Activated gamma-delta T cell (primary cell): Measurements from ENCODE around the gene CDADC1.

Experiments used
- DNase-seq: peaks from one replicate; lab custom pipeline; 2025; lab: John Stamatoyannopoulos, UW

The CDADC1 gene

GRCh38 chr13:49295244-49295643 is 47.5 kb downstream of the CDADC1 start:
- no peak for DNase-seq

DNA sequence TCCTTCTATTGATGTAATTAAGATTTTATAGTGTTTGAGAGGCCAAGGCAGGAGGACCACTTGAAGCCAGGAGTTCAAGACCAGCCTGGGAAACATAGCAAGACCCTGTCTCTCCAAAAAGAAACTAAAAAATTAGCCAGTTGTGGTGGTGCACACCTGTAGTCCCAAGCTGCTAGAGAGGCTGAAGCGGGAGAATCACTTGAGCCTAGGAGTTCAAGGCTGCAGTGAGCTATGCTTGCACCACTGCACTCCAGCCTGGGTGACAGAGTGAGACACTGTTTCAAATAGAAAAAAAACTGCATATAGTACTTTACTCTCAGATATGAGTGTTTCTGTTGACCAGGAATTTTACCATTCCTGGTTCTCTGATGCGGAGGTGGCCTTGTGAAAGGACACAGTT is 48.9 kb downstream of the CDADC1 start:
- DNase-seq, result no peak

DNA sequence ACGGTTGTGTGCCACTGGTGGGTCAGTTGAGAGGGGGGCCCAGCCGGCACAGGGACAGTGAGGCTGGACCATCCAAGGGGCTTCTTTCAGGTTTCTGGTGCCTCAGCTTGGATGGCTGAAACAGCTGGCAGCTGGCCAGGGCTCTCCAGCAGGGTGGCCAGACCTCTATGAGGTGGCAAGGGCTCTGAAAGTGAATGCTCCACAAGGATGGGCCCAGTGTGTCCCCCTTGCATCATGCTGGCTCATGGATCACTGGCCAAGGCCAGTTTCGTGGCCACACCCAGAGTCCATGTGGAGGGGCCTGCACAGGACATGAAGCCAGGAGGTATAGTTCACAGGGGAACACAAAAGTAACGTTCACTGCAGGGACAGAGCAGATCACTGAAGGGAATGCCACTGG is 49.6 kb downstream of the CDADC1 start:
- no peak for DNase-seq

DNA sequence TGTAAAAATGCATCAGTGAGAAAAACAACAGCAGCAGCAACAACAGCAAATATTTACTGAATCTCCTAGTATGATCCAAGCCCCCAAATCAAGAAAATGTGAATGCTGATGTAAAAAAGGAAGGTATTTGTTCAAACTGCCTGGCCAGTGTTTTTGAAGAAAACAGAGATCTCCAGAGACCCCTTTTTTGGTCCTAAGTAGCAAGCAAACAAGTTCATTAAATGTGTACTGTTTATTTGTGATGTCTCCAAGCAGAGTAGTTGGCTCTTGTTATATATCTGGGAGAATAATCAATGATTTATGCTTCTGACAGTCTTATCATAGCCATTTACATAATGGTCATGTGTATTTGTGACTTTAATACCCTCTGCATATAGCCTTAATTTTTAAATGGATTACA is 50.7 kb downstream of the CDADC1 start:
- no peak for DNase-seq

DNA sequence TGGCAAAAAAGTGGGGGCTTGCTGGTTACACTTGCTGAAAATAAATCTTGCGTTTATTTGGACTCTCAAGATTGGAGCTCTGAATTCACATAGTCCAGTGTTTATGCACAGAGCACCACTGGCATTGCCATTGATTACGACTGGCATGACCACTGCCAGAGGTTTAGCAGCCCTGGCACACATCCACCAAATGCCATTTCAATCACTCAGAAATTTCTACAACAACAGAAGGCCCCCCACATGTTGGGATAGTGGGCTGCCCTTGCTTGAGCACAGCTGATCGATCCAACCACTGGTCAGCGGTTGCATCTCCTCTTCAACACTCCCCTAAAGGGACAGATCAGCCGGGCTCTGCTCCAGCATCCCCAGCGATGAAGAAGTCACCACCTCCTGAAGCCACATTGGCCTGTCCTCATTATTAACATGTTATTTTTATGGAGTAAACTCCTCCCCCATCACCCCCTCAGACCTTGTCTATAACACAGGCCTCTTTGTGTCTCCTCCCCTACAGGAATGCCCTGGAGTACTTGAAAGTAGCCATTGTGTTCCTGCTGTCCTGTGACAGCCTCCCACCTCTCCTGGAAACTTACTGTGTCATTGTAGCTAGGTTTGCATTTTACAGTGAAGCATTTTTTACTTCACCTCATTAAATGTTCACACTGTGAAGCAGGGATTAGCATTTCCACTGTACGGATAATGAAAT is 51.3 kb downstream of the CDADC1 start:
- DNase-seq, result no peak

DNA sequence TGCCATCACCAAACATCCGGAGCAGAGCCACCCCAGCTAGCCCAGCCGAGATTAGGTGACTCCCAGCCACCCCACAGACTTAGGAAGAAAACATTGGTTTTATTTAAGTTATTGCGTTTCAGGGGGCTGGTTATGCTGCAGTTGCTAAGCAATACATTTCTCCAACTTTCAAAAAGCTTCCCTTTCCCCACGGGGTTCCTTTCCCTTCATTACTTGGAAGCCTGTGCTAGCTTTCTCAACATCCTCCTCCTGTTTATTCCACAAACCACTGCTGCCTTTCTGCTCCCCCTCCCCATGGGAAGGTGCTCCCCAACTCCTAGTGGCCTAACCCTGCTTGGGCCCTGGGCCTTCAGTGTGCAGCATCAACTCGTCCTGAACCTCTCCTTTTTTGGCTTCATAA is 52.6 kb downstream of the CDADC1 start:
- no peak for DNase-seq

DNA sequence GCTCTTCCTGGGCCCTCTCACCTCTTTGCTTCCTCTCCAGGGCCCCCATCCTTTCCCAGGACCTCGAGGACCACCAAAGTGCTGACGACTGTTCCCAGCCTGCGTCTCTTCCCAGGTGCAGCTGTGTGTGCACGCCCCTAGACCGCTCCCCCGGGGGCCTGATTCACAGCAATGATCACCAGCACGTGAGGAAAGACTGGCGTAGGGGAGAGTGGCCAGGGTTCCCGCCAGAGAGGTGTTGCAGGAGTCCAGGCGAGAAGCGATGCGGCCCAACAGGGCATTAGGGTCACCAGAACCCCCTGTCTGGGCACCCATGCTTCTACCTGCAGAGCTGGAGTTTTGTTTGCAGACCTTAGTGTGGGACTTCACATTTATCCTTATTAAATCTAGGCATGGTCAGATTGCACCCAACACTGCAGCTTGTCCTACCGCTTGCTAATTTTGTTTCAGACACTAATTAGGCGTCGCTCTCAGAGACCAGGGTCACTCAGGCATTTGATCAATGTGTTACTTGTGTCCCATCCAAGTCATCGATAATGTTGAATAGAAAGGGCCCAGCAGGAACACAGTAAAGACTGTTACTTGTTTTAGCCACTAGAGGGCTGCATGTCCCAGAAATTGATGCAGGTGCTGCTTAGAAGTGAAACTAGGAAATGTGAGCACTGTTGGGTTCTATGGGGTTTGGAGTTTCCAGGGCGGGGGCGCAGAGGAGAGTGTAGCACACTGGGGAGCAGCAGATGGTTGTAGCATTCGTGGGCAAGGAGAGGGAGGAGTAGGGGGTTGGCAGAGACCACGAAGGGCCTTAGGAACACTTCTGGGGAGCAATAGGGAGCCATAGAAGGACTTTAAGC is 53.2 kb downstream of the CDADC1 start:
- DNase-seq, result no peak

DNA sequence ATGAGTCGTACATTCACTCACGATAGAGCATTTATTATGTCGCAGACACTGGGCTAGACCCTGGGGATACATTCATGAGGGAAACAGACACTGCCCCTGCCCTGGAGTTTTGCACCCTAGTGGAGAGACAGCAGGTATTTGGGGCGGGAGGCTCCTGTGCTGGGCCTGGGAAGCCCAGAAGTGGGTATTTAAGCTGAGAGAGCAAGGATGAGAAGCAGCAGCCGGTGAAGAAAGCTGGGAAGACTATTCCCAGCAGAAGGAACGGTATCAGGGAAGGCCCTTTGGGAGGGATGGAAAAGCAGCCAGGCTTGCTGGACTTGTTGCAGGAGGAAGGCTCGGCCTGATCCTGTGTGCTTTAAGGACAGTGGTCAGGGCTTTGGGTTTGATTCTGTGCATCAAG is 54.5 kb downstream of the CDADC1 start:
- DNase-seq, result no peak

DNA sequence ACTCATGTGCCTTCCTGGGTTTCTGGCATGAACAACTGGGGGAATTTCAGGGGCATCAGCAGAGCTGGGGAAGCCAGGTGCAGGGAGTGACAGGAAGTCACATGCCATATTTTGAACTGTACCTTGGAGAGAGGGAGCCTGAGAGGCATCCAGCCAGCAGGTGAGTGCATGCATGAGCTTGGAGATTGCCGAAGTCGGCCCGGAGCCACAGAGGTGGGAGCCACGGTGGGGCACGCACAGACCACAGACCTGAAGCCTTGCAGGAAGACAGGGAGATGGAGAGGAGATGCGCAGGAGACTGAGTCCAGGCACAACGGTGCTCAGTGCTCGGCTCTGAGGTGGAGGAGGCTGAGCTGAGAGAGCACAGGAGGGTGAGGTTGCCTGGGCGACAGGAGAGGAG is 55.1 kb downstream of the CDADC1 start:
- DNase-seq, result no peak

GRCh38 chr13:49303533-49304252 is 56.0 kb downstream of the CDADC1 start:
- DNase-seq, result no peak

DNA sequence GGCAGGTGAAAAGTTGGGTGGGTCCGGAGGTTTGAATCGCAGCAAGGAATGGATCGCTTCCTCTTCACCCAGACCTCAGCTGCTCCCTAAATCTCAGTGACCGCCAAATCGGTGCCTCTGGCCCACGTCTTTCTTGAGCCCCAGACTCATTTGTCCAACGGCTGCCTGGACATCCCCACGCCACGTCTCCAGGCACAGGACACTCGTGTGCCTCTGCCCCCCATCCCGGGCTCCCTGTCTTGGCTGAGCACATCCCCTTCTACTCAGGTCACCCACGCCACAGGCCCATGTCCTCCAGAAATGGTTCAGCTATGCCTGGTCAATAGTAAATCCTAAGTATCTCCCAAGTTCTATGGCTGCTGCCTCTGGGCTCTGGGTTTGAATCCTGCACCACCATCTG is 56.6 kb downstream of the CDADC1 start:
- DNase-seq, result no peak

- no peak for DNase-seq
Observed at GRCh38 chr13:49304763-49305700, 57.3 kb downstream of the CDADC1 start.

DNA sequence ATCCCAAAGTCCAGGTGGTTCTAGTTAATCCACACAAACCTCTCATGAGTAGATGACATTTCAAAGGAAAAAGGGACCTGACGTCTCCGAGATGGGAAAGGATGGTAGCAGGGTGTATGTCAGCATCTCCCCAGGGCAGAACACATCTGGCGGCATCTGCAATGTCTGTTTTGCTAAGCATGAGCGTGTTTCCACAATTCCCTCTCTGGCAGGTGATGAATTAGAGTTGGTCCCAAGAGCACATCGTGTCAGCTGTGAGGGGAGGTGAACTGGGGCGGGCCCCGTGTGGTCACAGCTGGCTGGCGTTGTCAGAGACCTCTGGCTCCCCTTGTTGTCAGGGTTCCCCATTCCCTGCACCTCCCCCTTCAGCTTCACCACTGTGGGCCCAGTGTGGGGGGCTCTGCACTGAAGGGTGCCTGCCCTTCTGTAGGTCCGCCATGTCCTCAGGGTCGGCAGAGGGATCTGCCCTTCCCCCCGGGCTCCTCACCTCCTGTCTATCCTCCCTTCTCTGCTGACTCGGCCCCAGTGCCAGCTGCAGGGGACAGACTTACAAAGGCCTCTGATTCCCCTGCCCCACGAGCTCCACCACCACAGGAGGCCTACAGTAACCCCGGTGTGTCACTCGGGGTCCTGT is 58.2 kb downstream of the CDADC1 start:
- no peak for DNase-seq

- no peak for DNase-seq
Observed at GRCh38 chr13:49307365-49307764, 59.6 kb downstream of the CDADC1 start.

DNA sequence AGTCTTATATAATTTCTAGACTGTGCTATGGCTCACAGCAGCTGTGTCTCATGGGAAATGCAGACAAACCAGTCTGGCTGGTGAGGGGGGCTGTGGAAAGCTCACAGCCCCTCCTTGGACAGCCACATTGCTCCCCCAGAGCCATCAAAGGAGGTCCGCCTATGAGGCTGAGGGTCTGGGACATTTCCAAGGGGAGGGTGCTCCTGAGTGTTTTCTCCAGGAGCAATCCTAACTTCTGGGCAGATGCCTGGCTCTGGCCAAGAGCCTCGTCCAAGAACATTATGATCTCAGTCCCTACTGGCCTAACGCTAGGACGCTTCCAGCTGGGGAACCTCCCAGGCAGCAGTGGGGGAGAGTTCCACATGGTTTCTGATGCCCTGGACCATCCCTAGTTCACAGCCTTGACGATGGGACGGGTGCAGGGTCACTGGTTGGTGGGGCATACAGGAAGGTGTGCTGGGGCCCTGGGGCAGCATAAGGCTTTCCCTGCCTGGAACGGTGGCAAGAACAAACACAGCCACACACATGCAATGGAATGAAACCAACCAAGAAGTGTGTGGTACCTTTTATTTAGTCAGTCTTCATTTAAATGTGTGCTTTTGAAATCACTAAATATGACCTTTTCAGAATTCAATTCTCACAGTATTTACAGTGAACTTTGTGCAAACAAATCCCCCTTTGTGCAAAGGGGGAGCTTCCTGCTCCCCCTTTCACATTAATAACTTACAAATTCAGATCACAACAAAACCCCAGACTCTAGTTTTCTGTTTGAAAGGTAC is 60.6 kb downstream of the CDADC1 start:
- no peak for DNase-seq

- no peak for DNase-seq
Observed at GRCh38 chr13:49308921-49309408, 61.2 kb downstream of the CDADC1 start.

DNA sequence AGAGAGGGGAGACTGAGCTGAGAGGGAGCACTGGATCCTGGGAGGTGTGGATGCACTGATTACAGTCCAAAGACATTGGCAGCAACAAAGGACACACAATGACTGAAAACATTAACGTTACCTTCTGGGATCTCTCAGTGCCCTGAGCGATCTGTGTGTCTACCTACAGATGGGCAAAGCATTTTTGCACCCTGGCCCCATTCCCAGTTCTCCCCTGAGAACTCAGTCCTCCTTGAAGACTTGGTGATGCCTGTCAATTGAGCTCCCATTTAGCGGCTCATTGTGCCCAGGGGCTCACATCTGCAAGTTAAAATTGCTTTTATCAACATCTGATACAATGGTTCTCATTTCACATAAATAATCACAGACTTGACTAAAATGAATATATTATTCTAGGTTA is 62.5 kb downstream of the CDADC1 start:
- DNase-seq, result no peak

GRCh38 chr13:49311816-49312215 is 64.1 kb downstream of the CDADC1 start:
- DNase-seq, result no peak

DNA sequence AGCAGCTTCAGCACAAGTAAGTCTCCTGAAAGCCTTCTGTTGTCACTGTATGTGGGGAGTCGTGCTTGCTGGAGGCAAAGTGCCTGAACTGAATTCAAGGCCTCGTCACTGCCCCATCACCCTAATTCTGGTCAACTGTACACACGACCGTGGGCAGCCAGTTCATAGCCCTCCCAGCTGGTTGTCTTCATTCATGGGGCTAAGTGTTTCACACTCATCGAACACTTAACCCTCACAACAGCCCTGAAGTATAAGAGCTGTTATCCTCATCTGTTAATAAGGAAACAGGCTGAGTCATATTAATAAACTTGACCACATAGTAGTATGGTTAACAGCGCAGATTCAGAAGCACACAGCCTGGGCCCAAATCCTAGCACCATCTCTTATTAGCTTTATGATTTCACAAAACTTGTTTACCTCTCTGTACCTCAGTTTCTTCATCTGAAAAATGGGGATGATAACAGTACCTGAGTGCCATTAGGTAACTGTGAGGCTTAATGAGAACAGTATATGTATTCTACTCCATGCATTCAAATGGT is 66.7 kb downstream of the CDADC1 start:
- DNase-seq, result no peak

DNA sequence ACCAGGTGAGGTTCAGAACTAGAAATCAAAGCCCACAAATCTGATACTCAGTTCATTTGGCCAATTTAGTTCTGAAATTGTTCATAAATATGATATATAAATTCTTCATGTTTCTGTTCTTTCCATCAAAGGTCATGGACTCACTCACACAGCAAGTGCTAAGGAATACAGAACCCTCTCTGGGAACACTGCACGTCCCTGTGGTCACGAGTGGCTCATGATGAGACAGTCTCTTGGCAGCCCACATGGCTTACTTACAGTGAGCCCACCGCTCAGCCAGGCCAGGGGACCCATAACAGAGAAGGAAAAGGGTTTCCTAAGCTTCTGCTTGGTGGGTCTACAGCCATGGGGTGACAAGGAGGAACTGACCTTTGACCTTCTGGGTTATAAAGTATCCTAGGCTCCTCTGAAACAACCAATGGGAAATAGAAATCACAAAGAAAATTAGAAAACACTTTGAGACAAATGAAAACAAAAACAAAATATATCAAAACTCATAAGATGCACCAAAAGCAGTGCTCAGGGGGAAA is 67.4 kb downstream of the CDADC1 start:
- DNase-seq, result no peak
